Smooth muscle cell of the brain vasculature (primary cell): ENCODE data around the gene ECD.
A peak's percentile ranks its signal among the peaks of the same experiment; 100 is the strongest.

ENCODE experiments used
- DNase-seq: peaks from one replicate; pipeline ENCODE4 v3.0.0-alpha.2; 2012; ENCODE audit warnings: low read depth, low spot score

The ECD gene

DNA sequence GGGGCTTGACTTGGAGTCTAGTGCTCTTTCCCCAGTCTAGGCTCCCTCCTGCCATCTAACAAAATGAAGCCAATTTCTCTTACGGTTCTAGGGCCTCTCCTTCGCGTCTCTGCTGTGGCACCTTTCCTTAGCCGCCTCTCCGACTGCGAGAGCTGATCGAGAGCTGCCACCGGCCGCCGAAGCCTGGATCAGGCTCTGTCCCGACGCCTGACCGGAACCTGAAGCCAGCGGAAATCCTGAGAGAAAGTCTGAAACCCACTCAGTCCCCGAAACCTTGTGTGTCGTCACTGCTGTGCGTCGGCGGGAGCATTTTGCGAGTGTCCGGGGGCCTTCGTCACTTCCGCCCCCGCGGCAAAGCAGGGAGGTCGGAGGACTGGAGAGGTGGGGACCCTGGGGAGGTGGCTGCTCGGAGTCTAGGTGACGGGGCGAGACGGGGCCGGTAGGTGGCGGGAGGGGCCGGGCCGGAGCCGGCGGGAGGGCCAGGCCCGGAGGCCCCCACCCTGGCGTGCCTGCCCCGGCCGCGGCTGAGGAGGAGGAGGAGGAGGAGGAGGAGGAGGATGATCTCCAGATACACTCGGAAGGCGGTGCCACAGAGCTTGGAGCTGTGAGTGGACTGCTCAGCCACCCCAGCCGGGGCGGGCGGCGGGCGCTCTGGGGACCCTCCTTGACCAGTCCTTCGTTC lies at the start of gene ECD, which contains the start of gene FAM149B1:
TSS of gene ECD (minus strand) at position 226 of the 682 bp plus-strand sequence. CDS start 4,071 bp downstream, outside the sequence.
TSS of gene FAM149B1 (plus strand) at position 337 of the 682 bp plus-strand sequence. CDS start at position 558, 221 bp downstream.
- DNase-seq, result peak; percentile 84

DNA sequence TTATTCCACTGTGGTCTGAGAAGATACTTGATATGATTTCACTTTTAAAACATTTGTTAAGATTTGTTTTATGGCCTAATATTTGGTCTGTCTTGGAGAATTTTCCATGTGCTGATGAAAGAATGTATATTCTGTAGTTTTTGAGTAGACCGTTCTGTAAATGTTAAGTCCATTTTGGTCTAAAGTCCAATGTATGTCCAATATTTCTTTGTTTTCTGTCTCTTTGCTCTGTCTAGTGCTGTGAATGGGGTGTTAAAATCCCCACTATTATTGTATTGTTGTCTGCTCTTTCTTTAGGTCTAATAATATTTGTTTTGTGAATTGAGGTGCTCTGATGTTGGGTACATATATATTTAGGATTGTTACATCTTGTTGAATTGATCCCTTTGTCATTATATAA lies 47.9 kb upstream of the ECD start:
- DNase-seq, result no peak

DNA sequence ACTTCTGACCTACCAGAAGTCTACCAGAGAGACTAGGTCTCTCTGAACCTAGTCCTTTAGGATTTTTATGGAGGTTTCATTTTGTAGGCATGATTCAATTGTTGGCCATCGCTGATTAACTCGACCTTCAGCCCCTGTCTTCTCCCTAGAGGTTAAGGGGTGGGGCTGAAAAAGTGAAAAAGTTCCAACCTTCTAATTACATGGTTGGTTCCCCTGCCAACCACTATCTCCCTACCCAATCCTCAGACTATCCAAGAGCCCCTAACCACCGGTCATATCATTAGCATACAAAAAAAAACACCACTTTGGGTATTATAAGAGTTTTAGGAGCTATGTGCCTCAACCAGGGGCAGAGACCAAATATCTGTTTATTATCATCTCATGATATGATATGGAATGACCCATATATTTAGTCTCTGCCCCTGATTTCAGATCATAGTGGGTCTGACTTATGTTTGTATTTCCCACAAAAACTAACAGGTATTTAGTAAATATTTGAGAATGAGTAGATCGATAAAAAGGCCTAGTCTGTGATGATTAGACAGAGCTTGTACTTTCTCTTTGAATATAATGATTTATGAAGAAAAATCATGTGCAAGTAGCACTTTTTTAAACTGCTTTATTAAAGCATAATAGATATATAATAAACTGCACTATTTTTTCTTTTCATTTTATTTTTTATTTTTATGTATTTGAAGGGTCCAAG lies 43.5 kb upstream of the ECD start:
- DNase-seq, result no peak

DNA sequence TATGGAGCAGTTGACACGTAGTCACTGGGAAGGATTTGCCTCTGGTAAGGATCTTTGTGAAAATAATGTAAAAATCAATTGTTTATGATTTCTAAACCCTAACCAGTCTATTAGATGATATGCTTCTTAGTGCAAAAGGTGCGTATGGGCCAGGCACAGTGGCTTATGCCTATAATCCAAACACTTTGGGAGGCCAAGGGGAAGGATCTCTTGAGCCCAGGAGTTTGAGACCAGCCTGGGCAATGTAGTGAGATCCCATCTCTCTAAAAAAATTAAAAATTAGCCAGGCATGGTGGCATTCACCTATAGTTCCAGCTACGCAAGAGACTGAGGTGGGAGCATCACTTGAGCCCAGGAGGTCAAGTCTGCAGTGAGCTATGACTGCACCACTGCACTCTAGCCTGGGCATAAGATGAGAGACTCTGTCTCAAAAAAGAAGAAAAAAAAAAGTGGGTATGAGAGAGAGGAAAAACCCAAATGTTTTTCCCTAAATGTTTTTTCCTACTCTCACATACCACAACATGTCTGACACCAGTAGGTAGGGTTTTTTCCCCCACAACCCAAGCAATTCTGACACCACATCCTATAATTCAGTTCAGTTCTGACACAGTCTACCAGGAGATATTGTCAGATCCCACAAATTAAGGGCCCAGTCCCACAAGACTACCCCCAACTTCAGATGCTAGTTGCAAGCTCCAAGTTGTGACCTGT lies 42.7 kb upstream of the ECD start:
- DNase-seq, result no peak

DNA sequence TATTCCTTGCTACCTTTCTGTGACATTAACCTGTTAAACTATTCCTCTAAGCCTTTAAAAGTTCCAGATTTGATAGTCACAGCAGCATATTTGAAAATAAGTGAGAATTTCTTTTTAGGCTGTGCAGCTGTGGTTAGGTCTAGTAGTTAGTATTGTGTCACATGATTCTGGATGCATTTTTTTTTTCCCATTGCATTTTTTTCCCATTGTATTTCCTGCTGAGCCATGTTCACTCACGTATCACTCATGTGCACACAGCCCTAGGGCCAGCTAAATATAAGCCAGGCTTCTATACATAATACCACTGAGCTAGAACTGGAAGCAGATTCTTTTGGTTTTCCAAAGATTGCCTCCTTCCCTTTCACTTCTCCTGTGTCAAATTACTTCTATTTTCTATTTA lies 41.9 kb upstream of the ECD start:
- DNase-seq, result no peak

DNA sequence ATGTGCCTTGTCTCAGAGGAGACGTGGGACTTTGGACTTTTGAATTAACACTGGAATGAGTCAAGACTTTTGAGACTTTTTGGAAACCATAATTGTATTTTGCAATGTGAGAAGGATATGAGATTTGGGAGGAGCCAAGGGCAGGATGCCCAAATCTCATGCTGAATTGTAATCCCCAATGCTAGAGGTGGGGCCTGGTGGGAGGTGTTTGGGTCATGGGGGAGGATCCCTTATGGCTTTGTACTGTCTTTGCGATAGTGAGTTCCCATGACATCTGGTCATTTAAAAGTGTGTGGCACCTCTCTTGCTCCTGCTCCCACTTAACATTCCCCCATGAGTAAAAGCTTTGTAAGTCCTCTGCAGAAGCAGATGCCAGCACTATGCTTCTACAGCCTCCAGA lies 40.1 kb upstream of the ECD start:
- DNase-seq, result no peak

DNA sequence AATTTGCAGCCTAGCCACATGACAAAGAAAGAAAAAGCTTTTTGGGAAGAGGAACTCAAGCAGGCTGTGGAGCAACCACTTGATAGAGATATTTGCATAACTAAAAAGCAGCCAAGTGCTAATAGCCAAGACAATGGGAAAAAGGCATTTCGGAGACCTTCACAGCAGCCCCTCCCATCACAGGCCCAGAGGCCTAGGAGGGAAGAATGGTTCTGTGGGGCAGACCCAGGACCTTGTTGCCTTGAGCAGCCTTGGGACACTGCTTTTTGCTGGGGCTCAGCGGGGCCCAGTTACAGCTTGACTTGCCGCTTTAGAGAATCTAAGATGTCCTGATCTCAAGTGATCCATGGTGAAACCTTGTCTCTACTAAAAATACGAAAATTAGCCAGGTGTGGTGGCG lies 38.6 kb upstream of the ECD start:
- DNase-seq, result no peak

DNA sequence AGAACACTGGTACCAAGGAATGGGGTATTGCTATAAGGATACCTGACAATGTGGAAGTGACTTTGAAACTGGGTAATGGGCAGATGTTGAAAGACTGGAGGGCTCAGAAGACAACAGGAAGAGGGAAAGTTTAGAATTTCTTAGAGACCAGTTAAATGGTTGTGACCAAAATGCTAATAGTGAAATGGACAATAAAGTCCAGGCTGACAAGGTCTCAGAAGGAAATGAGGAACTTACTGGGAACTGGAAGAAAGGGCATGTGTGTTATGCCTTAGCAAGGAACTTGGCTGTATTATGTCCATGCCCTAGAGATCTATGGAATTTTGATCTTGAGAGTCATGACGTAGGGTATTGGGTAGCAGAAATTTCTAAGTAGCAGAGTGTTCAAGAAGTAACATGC lies 38.1 kb upstream of the ECD start:
- DNase-seq, result no peak

DNA sequence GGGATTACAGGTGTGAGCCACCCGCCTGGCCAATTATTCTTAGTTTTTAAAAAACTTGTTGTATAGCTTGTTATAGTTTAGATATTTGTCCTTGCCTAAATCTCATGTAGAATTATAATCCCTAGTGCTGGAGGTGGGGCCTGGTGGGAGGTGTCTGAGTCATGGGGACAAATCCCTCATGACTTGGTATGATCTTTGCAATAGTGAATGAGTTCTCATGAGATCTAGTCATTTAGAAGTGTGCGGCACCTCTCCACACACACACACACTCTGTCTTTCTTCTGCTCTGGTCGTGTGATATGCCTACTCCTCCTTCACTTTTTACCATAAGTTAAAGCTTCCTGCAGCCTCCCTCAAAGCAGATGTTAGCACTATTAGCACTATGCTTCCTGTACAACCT lies 37.3 kb upstream of the ECD start:
- DNase-seq, result no peak

DNA sequence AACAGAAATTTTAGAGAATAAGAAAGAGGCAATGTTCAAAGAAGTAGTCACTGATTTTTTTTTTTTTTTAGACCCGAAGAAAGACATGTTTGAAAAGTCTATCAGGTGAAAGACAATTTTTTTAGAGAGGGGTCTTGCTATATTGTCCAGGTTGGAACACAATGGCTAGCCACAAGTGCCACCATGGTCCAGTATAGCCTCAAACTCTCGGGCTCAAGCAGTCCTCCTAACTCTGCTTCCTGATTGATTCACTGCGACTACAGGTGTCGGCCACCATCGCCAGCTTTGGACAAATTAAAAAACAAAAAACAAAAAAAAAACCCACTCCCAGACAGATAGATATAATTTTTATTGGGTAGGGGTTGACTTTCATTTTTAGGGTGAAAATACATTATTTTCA lies 22.4 kb upstream of the ECD start:
- DNase-seq, result no peak

DNA sequence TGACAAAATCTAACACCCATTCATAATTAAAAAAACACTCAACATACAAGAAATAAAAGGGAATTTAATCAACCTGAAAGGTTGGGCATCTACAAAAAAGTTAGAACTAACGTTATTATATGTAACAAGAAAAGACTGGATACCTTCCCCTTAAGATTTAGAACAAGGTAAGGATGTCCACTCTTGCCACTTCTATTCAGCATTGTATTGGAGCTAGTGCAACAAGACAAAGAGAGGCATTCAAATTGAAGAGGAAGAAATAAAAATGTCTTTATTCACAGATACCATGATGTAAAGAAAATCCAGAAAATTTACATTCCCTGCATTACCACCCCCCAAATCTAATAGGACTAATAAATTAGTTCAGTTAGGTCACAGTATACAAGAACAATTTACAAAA lies 18.5 kb upstream of the ECD start:
- no peak for DNase-seq

DNA sequence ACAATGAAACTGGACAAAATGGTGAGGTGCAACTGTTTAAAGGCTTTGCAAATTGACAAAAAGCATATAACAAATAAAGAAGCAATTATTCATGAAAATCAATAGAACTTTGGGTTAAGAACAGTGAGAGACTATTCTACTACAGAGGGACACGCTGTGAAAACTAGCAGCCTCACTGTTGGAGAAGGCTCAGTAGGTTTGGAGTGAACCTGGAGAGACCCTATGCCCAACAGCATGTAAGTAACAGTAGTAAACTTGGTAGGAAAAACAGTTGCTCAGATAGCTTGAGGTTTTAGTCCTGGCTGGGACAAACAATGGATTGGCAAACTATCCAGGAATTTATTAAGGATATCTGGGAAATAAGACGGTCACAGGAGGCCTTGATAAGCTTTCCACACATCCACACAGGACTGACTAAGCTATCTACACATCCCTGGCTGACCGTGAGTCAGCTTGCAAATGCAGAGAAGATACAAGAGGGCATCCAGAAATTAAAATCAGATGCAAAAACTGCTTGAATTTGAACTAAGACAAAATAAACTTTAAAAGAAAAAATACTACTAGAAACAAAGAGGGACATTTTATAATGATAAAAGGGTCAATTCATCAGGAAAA lies 16.0 kb upstream of the ECD start:
- no peak for DNase-seq

DNA sequence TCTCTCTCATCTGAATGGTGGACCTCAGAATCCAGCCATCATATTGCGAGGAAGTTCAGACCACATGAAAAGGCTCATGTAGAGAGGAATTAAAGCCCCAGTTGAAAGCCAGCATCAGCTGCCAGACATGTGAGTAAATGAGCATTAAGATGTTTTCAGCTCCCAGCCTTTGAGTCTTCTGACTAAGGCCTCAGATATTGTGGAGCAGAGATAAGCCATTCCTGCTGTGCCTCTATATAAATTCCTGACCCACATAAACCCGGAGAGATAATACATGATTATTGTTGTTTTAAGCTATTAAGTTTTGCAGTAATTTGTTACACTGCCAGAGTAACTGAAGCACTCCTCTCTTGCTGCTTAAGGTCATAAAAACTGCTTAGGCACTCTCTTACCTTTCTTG lies 14.8 kb upstream of the ECD start:
- no peak for DNase-seq

DNA sequence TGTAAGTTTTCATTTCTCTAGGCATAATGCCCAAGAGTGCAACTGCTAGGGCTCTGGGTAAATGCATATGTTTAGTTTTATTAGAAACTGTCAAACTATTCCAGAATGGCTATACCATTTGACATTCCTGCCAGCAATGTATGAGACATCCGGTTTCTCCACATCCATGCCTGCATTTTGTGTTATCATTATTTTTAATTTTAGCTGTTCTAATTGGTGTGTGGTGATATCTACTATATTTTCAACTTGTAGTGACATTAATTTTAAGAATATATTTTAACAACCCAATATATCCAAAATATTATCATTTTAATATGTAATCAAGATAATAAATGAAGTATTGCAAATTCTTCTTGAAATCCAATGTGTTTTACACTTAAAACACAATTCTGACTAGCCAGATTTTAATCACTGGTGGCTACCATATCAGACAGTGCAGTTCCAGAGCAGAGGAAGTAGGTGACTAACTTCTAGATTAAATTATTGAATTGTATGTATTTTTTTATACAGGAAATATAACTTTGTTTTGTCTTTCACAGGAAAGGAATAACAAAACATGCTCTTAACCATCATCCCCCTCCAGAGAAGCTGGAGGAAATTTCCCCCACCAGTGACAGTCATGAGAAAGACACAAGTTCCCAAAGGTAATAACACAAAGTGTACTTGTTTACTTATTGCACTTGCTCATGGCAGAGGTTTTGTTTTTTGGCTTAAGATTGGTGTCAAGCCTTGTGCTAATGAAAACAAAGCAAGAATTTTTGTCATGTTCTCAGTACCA lies 6.5 kb upstream of the ECD start:
- no peak for DNase-seq

DNA sequence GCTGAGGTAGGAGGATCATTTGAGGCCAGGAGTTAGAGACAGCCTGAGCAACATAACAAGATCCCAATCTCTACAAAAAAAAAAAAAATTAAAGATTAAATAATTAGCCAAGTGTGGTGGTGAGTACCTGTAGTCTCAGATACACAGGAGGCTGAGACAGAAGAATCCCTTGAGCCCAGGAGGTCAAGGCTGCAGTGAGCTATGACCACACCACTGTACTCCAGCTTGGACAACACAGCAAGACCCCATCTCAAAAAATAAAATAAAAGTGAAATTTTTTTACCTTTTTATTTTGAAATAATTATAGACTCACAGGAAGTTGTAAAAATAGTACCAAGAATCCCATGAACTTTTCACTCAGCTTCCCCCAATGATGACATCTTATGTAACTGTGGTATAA lies 5.1 kb upstream of the ECD start:
- no peak for DNase-seq

DNA sequence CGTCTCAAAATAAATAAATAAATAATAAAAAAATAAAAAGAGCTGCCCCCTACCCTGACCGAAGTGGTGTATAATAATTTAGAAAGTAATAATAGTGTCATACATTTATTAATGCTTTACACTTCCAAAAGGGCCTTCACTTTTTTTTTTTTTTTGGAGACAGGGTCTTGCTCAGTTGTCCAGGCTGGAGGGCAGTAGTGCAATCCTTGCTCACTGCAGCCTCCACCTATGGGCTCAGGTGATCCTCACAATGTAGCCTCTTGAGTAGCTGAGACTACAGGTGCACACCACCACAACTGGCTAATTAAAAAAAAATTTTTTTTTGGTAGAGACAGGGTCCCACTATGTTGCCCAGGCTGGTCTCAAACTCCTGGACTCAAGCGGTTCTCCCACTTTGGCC lies 1.5 kb upstream of the ECD start:
- DNase-seq, result no peak

DNA sequence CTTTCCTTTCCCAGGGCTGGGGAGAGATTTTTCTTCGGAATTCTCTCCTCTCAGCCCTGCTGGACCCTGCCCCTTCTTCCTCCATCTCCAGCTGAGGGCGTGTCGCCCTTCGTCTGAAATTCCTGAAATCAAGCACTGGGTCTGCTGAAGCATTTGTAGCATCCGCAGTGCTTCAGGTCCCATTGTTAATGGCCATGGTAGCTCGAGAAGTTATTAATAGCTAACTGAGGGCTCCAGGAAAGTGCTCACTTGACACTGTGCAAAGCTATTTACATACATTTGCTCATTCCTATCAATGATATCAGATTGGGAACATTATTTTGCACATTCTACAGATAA lies 626 bp upstream of the ECD start:
- DNase-seq, result no peak

DNA sequence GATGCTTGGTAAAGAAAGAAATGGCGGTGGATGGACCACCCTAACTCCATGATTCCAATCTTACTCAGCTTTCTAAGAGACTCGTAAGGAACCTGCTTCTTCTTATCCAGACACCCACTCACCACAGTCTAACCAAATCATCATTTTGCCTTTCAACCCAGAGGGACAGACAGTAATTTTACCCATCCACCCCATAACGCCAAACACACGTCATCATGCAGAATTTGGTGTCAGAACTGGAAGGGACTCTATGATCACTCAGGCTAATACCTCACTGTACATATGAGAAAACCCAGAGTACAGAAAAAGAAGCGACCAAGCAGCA lies 388 bp downstream of the ECD start:
- DNase-seq, result no peak

DNA sequence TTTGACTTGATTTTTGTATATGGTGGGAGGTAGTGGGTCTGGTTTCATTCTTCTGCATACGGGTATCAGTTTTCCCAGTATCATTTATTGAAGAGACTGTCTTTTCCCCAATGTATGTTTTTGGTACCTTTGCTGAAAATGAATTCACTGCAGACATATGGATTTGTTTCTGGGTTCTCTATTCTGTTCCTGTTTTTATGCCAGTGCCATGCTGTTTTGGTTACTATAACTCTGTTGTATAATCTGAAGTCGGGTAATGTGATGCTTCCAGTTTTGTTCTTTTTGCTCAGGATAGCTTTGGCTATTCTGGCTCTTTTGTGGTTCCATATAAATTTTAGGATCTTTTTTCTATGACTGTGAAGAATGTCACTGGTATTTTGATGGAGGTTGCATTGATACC lies 836 bp downstream of the ECD start:
- DNase-seq, result no peak

DNA sequence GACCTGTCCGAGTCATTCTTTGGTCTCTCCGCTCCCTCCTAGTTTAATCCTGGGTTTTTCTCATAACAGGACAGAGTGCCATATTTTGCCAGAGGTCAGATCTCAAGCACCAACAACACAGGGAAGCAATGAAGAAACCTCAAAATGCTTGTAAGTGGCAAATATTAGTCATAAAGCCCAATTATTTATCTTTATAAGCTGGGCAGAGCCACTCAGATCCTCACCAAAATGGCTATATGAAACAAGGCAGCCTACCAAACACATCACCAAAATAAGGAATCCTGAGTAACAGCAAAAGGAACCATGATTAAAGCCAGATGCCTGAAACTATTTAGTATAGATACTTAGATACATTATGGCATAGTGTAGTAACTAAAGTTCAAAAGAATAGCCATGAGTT lies 4.7 kb downstream of the ECD start:
- DNase-seq, result no peak

DNA sequence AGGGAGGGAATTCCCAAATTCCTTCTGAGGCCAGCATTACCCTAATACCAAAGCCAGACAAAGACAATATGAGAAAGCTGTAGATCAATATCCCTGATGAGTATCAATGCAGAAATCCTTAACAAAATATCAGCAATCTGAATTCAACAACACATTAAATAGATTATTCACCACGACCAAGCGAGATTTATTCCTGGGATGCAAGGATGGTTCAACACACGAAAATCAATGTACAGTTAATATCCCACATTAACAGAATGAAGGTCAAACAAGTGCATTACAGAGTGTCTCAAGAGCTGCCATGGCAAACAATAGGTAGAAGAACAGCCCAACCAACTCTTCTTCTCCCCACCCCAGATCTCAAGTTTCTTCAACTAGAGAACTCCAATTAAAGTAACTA lies 6.1 kb downstream of the ECD start:
- no peak for DNase-seq

DNA sequence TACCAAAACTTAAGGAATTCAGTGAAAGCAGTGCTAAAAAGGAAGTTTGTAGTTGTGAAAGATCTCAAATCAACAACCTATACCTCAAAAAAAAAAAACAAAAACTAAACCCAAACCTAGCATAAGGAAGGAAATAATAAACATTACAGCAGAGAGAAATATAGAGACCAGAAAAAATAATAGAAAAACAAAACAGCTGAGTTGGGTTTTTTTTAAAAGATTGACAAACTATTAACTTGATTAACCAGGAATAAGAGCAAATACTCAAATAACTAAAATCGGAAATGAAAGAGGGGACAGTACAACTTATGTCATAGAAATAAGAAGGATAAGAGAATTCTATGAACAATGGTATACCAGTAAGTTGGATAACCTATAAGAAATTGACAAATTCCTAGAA lies 6.7 kb downstream of the ECD start:
- no peak for DNase-seq
